GM12873 (cell line): ENCODE data around the gene CD27.

Experiments used
- TF ChIP-seq, protein P1 (sequence below): IDR thresholded peaks from 2 replicates; pipeline ENCODE4 v1.5.1; 2012; ENCODE audit warnings: low read depth, mild to moderate bottlenecking, moderate library complexity, low read length, control low read depth; ENCODE audit not compliant: insufficient read depth; ENCODE audit errors: missing control alignments

CD27 gene

DNA sequence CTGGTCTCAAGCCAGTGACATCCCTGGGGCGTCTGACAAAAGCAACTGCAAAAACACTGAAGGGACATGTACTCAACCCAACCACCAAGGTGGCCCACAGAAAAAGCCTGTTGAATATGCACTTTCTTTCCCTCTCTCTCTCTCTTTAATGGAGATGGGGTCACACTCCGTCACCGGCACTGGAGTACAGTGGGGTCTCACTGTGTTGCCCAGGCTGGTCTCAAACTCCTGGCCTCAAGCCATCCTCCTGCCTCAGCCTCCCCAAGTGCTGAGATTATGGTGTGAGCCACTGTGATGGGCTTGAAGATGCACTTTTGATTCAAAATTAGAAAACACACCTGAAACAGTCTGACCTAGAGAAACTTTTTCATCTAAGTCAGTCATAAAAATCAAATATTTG is 7.2 kb upstream of the CD27 start:
- TF ChIP-seq, protein P1, sequence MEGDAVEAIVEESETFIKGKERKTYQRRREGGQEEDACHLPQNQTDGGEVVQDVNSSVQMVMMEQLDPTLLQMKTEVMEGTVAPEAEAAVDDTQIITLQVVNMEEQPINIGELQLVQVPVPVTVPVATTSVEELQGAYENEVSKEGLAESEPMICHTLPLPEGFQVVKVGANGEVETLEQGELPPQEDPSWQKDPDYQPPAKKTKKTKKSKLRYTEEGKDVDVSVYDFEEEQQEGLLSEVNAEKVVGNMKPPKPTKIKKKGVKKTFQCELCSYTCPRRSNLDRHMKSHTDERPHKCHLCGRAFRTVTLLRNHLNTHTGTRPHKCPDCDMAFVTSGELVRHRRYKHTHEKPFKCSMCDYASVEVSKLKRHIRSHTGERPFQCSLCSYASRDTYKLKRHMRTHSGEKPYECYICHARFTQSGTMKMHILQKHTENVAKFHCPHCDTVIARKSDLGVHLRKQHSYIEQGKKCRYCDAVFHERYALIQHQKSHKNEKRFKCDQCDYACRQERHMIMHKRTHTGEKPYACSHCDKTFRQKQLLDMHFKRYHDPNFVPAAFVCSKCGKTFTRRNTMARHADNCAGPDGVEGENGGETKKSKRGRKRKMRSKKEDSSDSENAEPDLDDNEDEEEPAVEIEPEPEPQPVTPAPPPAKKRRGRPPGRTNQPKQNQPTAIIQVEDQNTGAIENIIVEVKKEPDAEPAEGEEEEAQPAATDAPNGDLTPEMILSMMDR = no peak

DNA sequence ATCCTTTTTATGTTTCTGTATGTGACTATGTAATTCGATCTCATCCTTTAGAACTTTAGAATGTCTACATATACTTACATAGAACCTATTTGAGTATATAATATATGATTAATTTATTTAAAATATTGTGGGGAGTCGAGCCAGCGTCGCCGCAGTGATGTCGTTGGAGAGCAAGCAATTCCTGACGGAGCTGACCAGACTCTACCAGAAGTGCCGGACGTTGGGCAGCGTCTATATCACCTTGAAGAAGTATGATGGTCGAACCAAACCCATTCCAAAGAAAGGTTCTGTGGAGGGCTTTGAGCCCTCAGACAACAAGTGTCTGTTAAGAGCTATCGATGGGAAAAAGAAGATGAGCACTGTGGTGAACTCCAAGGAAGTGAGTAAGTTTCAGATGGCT is 6.4 kb upstream of the CD27 start:
- TF ChIP-seq, protein P1 = no peak

DNA sequence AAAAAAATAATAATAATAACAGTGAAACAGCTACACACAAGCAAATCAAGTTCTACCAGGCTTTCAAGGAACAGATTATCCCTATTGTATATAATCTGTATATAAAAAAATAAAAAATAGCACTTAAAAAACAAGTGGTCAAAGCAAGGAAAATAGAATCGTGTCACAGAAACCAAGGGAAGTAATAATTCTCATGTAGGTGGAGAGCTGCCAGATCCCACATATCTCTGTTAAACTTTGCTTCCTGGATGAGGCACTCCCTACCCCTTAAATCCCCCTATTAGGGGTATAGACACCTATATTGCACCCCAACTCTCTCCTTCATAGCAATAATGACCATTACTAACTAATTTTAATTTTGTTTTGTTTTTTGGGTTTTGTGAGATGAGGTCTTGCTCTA is 4.4 kb upstream of the CD27 start:
- TF ChIP-seq, protein P1 = no peak

DNA sequence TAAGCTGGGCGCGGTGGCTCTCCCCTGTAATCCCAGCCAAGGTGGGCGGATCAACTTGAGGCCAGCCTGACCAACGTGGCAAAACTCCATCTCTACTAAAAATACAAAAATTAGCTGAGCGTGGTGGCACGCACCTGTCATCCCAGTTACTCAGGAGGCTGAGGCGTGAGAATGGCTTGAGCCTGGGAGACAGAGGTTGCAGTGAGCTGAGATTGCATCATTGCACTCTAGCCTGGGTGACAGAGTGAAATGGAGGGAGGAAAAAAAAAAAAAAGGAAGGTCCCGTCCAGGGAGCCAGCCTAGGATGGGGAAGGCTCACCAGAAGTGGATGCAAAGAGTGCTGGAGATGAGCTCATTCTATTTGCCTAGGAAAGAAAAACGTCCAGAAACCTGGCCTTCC is 1.9 kb upstream of the CD27 start:
- TF ChIP-seq, protein P1 = no peak

DNA sequence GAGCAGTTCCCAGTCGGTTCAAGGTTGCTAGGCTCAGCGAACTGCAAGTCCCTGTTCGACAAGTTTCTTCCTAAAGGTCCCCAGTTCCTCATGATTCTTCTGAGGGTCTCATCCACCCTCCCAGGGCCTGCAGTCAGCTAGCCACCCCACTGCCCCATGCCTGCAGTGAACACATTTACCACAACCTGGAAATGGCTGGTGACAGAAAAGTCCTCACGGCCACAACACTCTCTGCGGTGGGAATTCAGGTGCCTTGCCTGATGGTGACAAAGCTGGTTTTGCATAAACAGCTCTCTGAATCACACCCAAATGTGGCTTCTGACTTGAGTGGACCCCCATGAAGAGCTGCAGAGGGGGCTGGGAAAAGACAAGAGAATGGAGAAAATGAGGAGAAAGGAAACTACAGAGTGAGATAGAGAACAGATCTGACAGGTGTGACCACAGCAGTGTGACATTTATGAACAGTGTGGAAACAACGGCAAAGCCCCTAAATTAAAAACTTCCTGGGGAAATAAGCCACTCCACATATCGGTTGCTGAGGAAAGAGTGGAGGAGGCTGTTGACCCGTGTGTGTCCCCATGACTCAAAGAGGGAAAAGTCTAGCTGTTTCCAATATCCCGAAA is 1.3 kb upstream of the CD27 start:
- TF ChIP-seq, protein P1 = no peak

DNA sequence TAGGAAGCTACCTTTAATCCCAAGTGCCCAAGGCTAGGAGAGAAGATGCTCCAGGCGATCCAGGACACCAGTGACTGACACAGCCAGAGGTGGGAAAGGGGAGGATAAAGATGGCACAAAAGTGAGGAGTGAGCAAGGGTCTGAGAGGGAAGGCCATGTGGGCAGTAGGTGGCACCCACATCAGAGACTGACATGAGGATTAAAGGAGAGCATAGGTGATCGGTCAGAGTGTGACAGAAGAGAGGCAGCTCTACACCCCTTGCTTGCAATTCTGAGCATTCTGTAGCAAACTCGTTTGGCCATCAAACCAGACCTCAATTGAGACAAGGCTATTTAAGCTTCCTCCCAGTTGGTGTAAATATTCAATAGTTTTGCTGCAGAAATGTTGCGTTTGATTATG is 724 bp upstream of the CD27 start:
- TF ChIP-seq, protein P1 = no peak

DNA sequence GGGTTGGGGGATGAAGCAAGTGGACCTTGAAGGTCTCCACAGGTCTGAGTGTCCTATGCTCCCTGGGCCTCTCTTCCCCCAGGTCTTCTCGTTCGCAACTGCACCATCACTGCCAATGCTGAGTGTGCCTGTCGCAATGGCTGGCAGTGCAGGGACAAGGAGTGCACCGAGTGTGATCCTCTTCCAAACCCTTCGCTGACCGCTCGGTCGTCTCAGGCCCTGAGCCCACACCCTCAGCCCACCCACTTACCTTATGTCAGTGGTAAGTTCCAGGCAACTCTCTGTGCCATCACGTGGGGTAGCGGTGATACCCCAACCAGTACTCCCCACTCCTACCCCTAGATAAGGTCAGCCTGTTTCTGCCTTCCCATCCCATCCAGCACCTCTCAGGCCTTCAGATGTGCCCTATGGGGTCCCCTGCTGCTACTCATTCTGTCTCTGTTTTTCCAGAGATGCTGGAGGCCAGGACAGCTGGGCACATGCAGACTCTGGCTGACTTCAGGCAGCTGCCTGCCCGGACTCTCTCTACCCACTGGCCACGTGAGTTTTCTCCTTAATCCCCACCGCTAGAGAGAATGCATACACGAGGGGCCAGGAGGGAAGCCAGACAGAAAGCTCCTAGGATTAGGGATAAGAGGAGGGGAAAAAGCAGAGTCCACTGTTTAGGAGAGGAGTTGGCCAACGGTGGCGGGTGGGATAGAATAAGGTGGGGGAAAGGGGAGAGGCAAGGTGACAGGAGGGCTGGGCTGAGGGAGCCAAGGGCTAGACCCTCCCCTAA is 5.5 kb downstream of the CD27 start:
- TF ChIP-seq, protein P1 = no peak
